HCT116 (cell line): ENCODE measurements around the gene RAD23A. TPM values are rescaled to one million over a fixed set of nuclear protein-coding genes. Genes with fewer than 3 reads are reported as not detected.
A peak's percentile ranks its signal among the peaks of the same experiment; 100 is the strongest.

Source experiments
- ATAC-seq: fragments of 200-7000 bp; cut with Tn5 transposase; 2 replicates; pipeline ENCODE4 v1.9.1; 2020; ENCODE audit warnings: mild to moderate bottlenecking, moderate library complexity
- BruUV-seq: library from RNA; stranded (reverse); fragments of 400-500 nt; replicated peaks from 2 replicates; lab custom pipeline; 2021; lab: Mats Ljungman, UMichigan
- CTCF ChIA-PET: fragments of 300-600 bp; sonication (Branson Sonifier 250); formaldehyde crosslinking; loops from one replicate; lab custom pipeline; 2021; ENCODE audit warnings: antibody characterized with exemption; lab: Charles Lee
- POLR2A ChIA-PET: fragments of 300-600, 350-600 bp; sonication (Branson Sonifier 250); formaldehyde crosslinking; loops from one replicate; lab custom pipeline; 2021; ENCODE audit warnings: antibody characterized with exemption; lab: Charles Lee
- RAD21 ChIA-PET, 2 experiments: fragments of 300-600 bp; sonication (Branson Sonifier 250); formaldehyde crosslinking; loops; one replicate each; lab custom pipeline; 2023; ENCODE audit warnings: low total read pairs in 2 of 2; ENCODE audit not compliant: uncharacterized antibody in 2 of 2, unreplicated experiment in 2 of 2, low non-redundant PET in 1 of 2; lab: Charles Lee
- DNase-seq: peaks from one replicate; pipeline ENCODE4 v3.0.0-alpha.2; 2010; ENCODE audit warnings: low read depth, low spot score
- H2AFZ ChIP-seq: fragments of 200-600 bp; shearing (Covaris generic), sonication (generic); 2 replicates; pipeline ENCODE4 v1.6.1; 2017; ENCODE audit warnings: low read depth, mixed run types, mixed read lengths, antibody characterized with exemption, low read length; ENCODE audit not compliant: poor library complexity, severe bottlenecking
- H3K27ac ChIP-seq: 2 replicates; pipeline ENCODE4 v1.5.1; 2012; ENCODE audit warnings: low read depth, low read length
- H3K27me3 ChIP-seq: fragments of 200-600 bp; sonication (generic); 2 replicates; pipeline ENCODE4 v1.6.1; 2016; ENCODE audit warnings: mixed run types, low read length, mixed read lengths; ENCODE audit not compliant: insufficient read depth
- H3K36me3 ChIP-seq, 2 experiments: fragments of 200-500 bp in 1 of 2; fragments of 200-600 bp in 1 of 2; sonication (Bioruptor generic) in 1 of 2; sonication (generic) in 1 of 2; 2 replicates each; pipeline versions ENCODE4 v1.5.1 to v1.6.1; 2014 to 2016; ENCODE audit warnings: low read length in 2 of 2, inconsistent platforms in 1 of 2, mixed read lengths in 1 of 2, mixed run types in 1 of 2; ENCODE audit not compliant: insufficient read depth in 2 of 2, control insufficient read depth in 1 of 2
- H3K4me1 ChIP-seq, 2 experiments: fragments of 200-600 bp in 1 of 2; sonication (generic) in 1 of 2; 2 replicates each; pipeline versions ENCODE4 v1.5.1 to v1.6.1; 2012 to 2017; ENCODE audit warnings: low read length in 2 of 2, inconsistent platforms in 1 of 2, mild to moderate bottlenecking in 1 of 2, mixed read lengths in 1 of 2, mixed run types in 1 of 2, moderate library complexity in 1 of 2; ENCODE audit not compliant: insufficient read depth in 2 of 2, control insufficient read depth in 1 of 2
- H3K4me2 ChIP-seq: fragments of 200-600 bp; sonication (generic); 2 replicates; pipeline ENCODE4 v1.6.1; 2017; ENCODE audit warnings: mixed run types, low read length, mixed read lengths
- H3K4me3 ChIP-seq, 2 experiments: fragments of 200-600 bp in 1 of 2; sonication (generic) in 1 of 2; replicated peaks in 1 of 2; 2 replicates each; pipeline ENCODE4 v1.5.1; 2011 to 2016; ENCODE audit warnings: low read length in 2 of 2, control low read depth in 1 of 2, low read depth in 1 of 2, mild to moderate bottlenecking in 1 of 2, mixed read lengths in 1 of 2, mixed run types in 1 of 2
- H3K79me2 ChIP-seq: fragments of 200-600 bp; sonication (generic); 2 replicates; pipeline ENCODE4 v1.6.1; 2017; ENCODE audit warnings: mild to moderate bottlenecking, mixed run types, low read length, moderate library complexity, mixed read lengths; ENCODE audit not compliant: insufficient read depth
- H3K9ac ChIP-seq: fragments of 200-600 bp; sonication (generic); 2 replicates; pipeline ENCODE4 v1.6.1; 2016; ENCODE audit warnings: low read length, mixed read lengths
- H3K9me2 ChIP-seq: fragments of 200-600 bp; sonication (generic), shearing (Covaris generic); 2 replicates; pipeline ENCODE4 v1.6.1; 2017; ENCODE audit warnings: mixed run types, mild to moderate bottlenecking, moderate library complexity; ENCODE audit not compliant: insufficient read depth
- H3K9me3 ChIP-seq, 2 experiments: fragments of 200-500 bp in 1 of 2; fragments of 200-600 bp in 1 of 2; sonication (Bioruptor generic) in 1 of 2; sonication (generic) in 1 of 2; 2 replicates each; pipeline ENCODE4 v1.6.1; 2014 to 2017; ENCODE audit warnings: low read length in 2 of 2, mixed read lengths in 2 of 2, inconsistent platforms in 1 of 2, low read depth in 1 of 2, mild to moderate bottlenecking in 1 of 2, mixed run types in 1 of 2, moderate library complexity in 1 of 2; ENCODE audit not compliant: control insufficient read depth in 1 of 2, insufficient read depth in 1 of 2
- H4K20me1 ChIP-seq: fragments of 200-600 bp; sonication (generic), shearing (Covaris generic); 2 replicates; pipeline ENCODE4 v1.6.1; 2017; ENCODE audit warnings: mixed run types, mild to moderate bottlenecking, moderate library complexity; ENCODE audit not compliant: insufficient read depth
- CEBPB ChIP-seq: IDR thresholded peaks from 2 replicates; pipeline ENCODE4 v1.6.1; 2012; ENCODE audit warnings: low read depth
- CTCF ChIP-seq, 3 experiments: fragments of 200-600 bp in 1 of 3; sonication (generic) in 1 of 3; IDR thresholded peaks in 2 of 3; conservative IDR thresholded peaks in 1 of 3; 2 replicates each; pipeline ENCODE4 v1.5.1; 2012 to 2017; ENCODE audit warnings: low read depth in 2 of 3, low read length in 2 of 3, antibody characterized with exemption in 1 of 3, borderline replicate concordance in 1 of 3, control low read depth in 1 of 3, mild to moderate bottlenecking in 1 of 3, mixed read lengths in 1 of 3, mixed run types in 1 of 3, moderate library complexity in 1 of 3; ENCODE audit not compliant: insufficient read depth in 1 of 3
- EGR1 ChIP-seq: IDR thresholded peaks from 2 replicates; pipeline ENCODE4 v1.6.1; 2012; ENCODE audit warnings: low read depth
- ELF1 ChIP-seq: IDR thresholded peaks from 2 replicates; pipeline ENCODE4 v1.6.1; 2012; ENCODE audit warnings: low read depth, borderline replicate concordance
- EZH2 ChIP-seq: fragments of 200-600 bp; sonication (generic); IDR thresholded peaks from 2 replicates; pipeline ENCODE4 v1.6.1; 2017; ENCODE audit warnings: antibody characterized with exemption, mixed run types
- EZH2phosphoT487 ChIP-seq: fragments of 200-600 bp; IDR thresholded peaks from 2 replicates; pipeline ENCODE4 v1.6.1; 2018; ENCODE audit warnings: antibody characterized with exemption, borderline replicate concordance
- FOSL1 ChIP-seq: IDR thresholded peaks from 2 replicates; pipeline ENCODE4 v1.6.1; 2012; ENCODE audit warnings: low read depth
- JUND ChIP-seq: IDR thresholded peaks from 2 replicates; pipeline ENCODE4 v1.6.1; 2012
- MAX ChIP-seq: IDR thresholded peaks from 2 replicates; pipeline ENCODE4 v1.6.1; 2012
- POLR2A ChIP-seq: IDR thresholded peaks from 2 replicates; pipeline ENCODE4 v1.7.0; 2011; ENCODE audit warnings: borderline replicate concordance; ENCODE audit not compliant: insufficient read depth, insufficient read length; ENCODE audit errors: extremely low read depth
- POLR2AphosphoS5 ChIP-seq: IDR thresholded peaks from 2 replicates; pipeline ENCODE4 v1.6.1; 2011; ENCODE audit warnings: mild to moderate bottlenecking, low read depth, low read length, moderate library complexity
- RAD21 ChIP-seq: IDR thresholded peaks from 2 replicates; pipeline ENCODE4 v1.6.1; 2012; ENCODE audit warnings: low read depth, mild to moderate bottlenecking
- REST ChIP-seq: IDR thresholded peaks from 2 replicates; pipeline ENCODE4 v1.6.1; 2012; ENCODE audit warnings: low read depth
- SIN3A ChIP-seq: IDR thresholded peaks from 2 replicates; pipeline ENCODE4 v1.6.1; 2012; ENCODE audit warnings: low read depth
- SP1 ChIP-seq: IDR thresholded peaks from 2 replicates; pipeline ENCODE4 v1.6.1; 2012; ENCODE audit warnings: low read depth
- SRF ChIP-seq: IDR thresholded peaks from 2 replicates; pipeline ENCODE4 v1.6.1; 2012; ENCODE audit warnings: low read depth
- YY1 ChIP-seq: IDR thresholded peaks from 2 replicates; pipeline ENCODE4 v1.6.1; 2011; ENCODE audit warnings: low read length, low read depth, moderate library complexity, mild to moderate bottlenecking; ENCODE audit not compliant: insufficient replicate concordance; ENCODE audit errors: extremely low read depth
- ZBTB33 ChIP-seq: IDR thresholded peaks from 2 replicates; pipeline ENCODE4 v1.6.1; 2011; ENCODE audit warnings: mild to moderate bottlenecking, low read length, moderate library complexity; ENCODE audit not compliant: insufficient replicate concordance; ENCODE audit errors: extremely low read depth
- ZFX ChIP-seq: fragments of 450-650 bp; IDR thresholded peaks from 2 replicates; pipeline ENCODE4 v1.6.1; 2017
- ZNF274 ChIP-seq: fragments of 200-500 bp; sonication (Bioruptor generic); IDR thresholded peaks from 2 replicates; pipeline ENCODE4 v1.6.1; 2014; ENCODE audit warnings: mild to moderate bottlenecking, low read depth, low read length, inconsistent platforms
- intact Hi-C: fragments of 100-400 bp; cut with micrococcal nuclease; formaldehyde crosslinking; loops from 2 replicates; pipeline ENCODE4 v1.10.0; 2022
- total RNA-seq: library from RNA; stranded (reverse); gene quantifications from one replicate; pipeline ENCODE4 v1.2.1, GENCODE V29; 2021; ENCODE audit not compliant: unreplicated experiment

The RAD23A gene
- total RNA-seq, 1 experiment from 2014 or later: 163 TPM

GRCh38 chr19:12944104-12944674 is 1.5 kb upstream of the RAD23A start:
- H3K36me3 ChIP-seq: peaks cover 39 to 60% of the 10 kb centered on the region in 2 experiments

More at GRCh38 chr19:12944104-12944674, 1.5 kb upstream of the RAD23A start:
- RAD21 ChIA-PET: no interaction called here
- no peak overlapping the region for H3K4me2 ChIP-seq
- H3K27ac ChIP-seq: peak overlapping the region; percentile 76; the same call in 1 of the 2 replicates
- POLR2A ChIA-PET: no interaction called here
- no peak overlapping the region for H3K4me3 ChIP-seq
- H3K79me2 ChIP-seq: peaks cover 73% of the 10 kb centered on the region
- no peaks in the 10 kb centered on the region for H3K9me2 ChIP-seq
- CTCF ChIA-PET: interaction anchor here (0.6 kb wide), 1 partner anchor 1187 kb away, joined by 3 read pairs; no protein-coding TSS in a partner anchor
- no peak overlapping the region for H3K9ac ChIP-seq
- H3K9me3 ChIP-seq: no peaks in the 10 kb centered on the region
- H3K27me3 ChIP-seq: no peaks in the 10 kb centered on the region
- no peak overlapping the region for H2AFZ ChIP-seq
- peaks cover 8 to 38% of the 10 kb centered on the region in 2 experiments; a peak in 3 of 4 replicates for H3K4me1 ChIP-seq
- DNase-seq (no peak), ATAC-seq (no peak)
- BruUV-seq: no TSS peak
- H4K20me1 ChIP-seq: no peaks in the 10 kb centered on the region
- no peak for TF ChIP-seq FOSL1
- TF ChIP-seq EZH2phosphoT487: no peak
- no peak for TF ChIP-seq EZH2
- TF ChIP-seq POLR2AphosphoS5: no peak
- no peak for TF ChIP-seq YY1
- TF ChIP-seq RAD21: no peak
- TF ChIP-seq REST: no peak
- TF ChIP-seq EGR1: no peak
- TF ChIP-seq CTCF (IDR thresholded peaks at IDR 0.05 in 2 of 3, conservative IDR thresholded peaks at IDR 0.05 in 1 of 3; ENCODE audit: borderline replicate concordance in 1 of 3, insufficient read depth in 1 of 3, low read depth in 2 of 3, low read length in 2 of 3): no peak
- TF ChIP-seq ELF1: no peak
- TF ChIP-seq CEBPB: no peak
- no peak for TF ChIP-seq SIN3A
- no peak for TF ChIP-seq ZNF274
- TF ChIP-seq ZBTB33: no peak
- no peak for TF ChIP-seq SP1
- no peak for TF ChIP-seq ZFX
- no peak for TF ChIP-seq SRF
- TF ChIP-seq MAX: no peak
- TF ChIP-seq POLR2A: no peak
- TF ChIP-seq JUND: no peak
- intact Hi-C loops: no loop called here
